Amniotic stem cell (primary cell): Measurements from ENCODE around the gene PHF12.

Experiments
- DNase-seq: peaks from one replicate; lab custom pipeline; 2025; lab: John Stamatoyannopoulos, UW

The PHF12 gene

GRCh38 chr17:28858801-28859355 lies 92.4 kb downstream of the PHF12 start:
- no peak for DNase-seq

- DNase-seq: no peak
These were observed 93.2 kb downstream of the PHF12 start for GRCh38 chr17:28857905-28858800.

- no peak for DNase-seq
These were observed 95.2 kb downstream of the PHF12 start for GRCh38 chr17:28856028-28856574.

GRCh38 chr17:28855336-28855679 lies 96.0 kb downstream of the PHF12 start:
- no peak for DNase-seq
